NCI-H345 treated with DMSO at 0.1 percent for 48 hours (cell line): ENCODE data around the gene TTLL13.
"Not testable (repeated sequence)": the region's sequence is repeated elsewhere in the genome, so short reads cannot be mapped to it uniquely, and the experiment has no call there.

Experiments used
- DNase-seq: peaks from one replicate; lab custom pipeline; 2025; ENCODE audit not compliant: unreplicated experiment; lab: John Stamatoyannopoulos, UW

The TTLL13 gene

DNA sequence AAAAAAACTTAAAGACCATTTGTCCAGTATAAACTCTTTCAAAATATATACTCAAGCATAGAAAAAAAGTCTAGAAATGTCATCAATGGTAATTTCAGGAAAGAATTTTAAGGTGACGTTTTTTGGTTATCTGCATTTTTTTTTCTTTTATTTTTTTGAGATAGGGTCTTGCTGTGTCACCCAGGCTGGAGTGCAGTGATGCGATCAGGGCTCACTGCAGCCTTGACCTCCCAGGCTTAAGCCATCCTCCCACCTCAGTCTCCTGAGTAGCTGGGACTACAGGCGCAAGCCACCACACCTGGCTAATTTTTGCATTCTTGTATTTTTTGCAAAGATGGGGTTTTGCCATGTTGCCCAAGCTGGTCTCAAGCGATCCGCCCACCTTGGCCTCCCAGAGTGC is 31.4 kb downstream of the TTLL13 start:
- not testable (repeated sequence) for DNase-seq

DNA sequence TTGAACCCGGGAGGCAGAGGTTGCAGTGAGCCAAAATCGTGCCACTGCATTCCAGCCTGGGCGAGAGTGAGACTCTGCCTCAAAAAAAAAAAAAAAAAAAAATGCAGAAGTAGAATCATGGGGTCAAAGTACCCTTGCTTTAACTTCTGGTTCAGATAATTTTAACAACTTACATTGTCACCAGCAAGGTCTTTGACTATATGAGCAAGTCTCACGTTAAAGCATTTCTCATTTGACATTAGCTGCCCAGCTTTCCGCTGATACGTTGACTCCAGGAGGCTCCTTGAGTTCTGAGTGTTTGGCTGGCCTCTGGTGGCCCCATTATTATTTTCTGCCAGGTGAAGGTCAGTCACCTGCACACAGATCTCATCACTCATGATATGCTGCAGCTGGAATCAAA is 32.3 kb downstream of the TTLL13 start:
- DNase-seq = not testable (repeated sequence)

DNA sequence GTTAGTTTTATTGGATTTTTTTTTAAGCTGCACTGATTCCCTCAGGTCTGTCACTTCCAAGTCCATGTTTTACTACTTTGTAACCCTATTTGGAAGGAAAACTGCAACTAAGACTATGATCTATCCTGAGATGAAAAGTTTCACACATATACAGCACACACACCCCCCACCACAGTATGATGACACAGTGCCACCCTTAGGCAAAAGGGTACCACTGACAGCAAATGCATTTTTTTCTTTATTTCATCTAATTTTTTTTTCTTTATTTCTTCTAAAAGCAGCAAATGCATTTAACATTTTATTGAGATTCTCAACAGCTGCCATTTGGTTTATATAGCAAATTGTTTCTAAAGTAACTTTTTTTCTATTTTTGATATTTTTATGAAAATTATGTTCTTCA is 37.3 kb downstream of the TTLL13 start:
- DNase-seq = no peak

- no peak for DNase-seq
These were observed 37.7 kb downstream of the TTLL13 start for GRCh38 chr15:90287101-90287500.

DNA sequence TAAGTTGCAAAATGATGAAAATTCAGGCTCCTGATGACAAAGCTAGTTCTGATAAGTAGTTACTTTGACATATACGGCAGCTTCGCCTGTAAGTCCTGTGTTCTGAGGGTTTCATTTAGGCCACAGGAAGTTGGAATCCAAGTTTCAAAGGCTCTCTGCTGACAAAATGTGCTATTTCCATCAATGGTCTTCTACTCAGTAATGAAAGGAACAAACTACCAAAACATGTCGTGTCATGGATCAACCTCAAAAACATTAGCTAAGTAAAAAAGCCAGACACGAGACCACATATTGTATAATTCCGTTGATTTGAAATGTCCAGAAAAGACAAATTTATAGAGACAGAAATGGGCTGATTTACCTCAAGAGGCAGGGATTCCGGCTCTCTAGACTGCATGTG is 38.6 kb downstream of the TTLL13 start:
- no peak for DNase-seq

- no peak for DNase-seq
These were observed 42.5 kb downstream of the TTLL13 start for GRCh38 chr15:90291679-90292356.

DNA sequence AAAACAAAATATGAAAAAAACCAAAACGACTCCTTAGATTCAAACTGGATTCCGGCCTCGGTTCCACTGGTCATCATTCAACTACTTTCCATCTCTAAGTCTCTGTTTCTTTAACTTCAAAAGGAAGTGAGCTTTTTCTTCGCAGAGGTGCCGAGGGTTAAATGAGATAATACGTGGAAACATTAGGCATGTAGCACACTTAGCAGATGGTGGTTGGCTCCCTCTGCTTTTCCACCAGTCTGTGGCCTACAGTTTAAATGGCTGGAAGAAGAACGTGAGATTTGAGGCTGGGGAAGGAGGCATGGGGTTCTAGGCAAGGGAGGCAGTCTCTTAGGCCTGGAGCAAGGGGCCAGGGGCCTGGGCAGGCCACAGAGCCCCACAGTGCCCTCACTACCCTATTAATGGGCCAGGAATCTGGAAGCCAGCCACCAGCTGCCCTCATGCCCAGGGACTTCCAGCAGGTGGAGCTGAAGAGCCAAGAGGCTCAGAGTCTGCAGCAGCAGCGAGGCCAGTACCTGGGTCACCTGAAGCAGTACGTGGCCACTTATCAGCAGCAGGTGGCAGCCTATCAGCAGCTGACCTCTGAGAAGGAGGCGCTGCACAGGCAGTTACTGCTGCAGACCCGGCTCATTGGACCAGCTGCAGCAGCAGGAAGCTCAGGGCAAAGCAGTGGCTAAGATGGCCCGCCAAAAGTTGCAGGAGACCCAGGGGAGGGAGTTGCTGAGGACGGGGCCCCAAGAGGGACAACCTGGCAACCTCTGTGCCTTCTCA is 43.9 kb downstream of the TTLL13 start:
- peak; percentile 60 for DNase-seq

GRCh38 chr15:90294159-90294558 is 44.8 kb downstream of the TTLL13 start:
- DNase-seq = no peak

DNA sequence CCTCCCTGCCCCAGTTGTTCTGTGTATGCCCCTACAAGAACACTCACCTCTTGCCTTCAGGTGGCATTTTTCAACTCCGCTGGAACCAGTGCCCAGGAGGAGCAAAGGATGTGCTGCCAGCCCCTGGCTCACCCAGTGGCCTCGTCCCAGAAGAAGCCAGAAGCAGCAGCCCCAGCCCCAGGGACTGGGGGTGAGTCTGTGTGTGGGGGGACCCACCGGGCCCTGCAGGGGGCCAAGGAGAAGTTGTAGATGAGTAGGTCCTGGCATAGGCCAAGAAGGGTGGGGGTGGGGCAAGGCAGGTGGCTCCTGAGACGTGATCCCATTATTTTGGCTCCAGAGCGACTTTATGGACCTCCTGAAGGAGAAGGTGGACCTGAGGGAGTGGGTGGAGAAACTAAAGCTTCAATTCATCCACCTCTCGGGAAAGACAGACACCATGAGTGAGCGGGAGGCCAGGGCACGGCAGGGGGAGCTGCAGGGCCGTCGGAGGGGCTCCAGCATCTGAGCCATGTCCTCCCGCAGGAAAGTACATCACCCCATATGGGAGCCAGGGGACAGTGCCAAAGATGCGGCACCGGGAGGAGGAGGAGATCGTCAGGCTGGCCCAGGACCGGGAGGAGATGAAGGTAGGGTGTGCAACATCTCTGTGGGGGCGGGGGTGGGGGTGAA is 45.4 kb downstream of the TTLL13 start:
- DNase-seq = no peak

GRCh38 chr15:90295270-90295648 is 45.9 kb downstream of the TTLL13 start:
- no peak for DNase-seq

DNA sequence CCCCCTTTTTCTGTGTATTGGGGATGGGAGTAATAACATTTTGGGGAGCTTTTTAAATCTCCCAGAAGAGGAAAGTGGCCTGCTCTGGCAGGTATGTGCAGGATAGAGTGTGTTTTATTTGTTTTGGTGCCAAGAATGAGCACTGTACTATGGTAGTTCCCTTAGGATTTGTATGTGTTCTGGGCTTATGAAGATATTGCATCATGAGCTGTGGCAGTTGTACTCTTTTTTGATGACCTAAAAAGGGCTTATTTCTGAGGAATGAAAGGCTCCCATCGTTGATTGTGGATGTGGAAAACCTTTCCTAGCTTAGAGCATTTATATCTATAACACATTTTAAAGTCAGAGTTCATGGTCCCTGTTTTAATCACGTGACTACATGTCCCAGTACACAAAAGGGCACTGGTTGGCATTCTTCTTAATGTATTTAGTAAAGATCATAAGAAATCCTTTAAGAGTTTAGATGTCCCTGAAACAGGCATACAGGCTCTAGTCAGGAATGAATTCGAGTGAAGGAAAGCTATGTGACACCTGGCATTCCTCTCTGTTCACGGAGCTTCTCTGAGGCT is 47.0 kb downstream of the TTLL13 start:
- not testable (repeated sequence) for DNase-seq

DNA sequence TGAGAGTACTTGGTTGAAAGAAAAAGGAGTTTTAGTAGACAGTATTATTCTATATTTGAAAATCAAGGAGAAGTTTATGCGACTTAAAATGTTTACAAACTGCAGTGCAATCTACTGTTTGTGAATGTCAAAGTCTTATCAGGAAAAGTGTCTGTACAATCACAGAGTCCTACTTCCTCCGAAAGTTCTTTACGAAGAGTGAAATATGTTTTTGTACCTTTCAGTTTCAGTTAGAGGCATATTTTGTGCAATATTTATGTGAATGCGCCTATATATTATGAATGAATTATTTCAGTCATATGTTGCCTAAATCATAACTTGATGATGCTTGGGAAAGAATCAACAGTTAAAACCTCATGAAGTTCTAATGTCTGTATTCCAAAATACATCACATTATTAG is 47.7 kb downstream of the TTLL13 start:
- DNase-seq = no peak

GRCh38 chr15:90300541-90300940 is 51.2 kb downstream of the TTLL13 start:
- no peak for DNase-seq

DNA sequence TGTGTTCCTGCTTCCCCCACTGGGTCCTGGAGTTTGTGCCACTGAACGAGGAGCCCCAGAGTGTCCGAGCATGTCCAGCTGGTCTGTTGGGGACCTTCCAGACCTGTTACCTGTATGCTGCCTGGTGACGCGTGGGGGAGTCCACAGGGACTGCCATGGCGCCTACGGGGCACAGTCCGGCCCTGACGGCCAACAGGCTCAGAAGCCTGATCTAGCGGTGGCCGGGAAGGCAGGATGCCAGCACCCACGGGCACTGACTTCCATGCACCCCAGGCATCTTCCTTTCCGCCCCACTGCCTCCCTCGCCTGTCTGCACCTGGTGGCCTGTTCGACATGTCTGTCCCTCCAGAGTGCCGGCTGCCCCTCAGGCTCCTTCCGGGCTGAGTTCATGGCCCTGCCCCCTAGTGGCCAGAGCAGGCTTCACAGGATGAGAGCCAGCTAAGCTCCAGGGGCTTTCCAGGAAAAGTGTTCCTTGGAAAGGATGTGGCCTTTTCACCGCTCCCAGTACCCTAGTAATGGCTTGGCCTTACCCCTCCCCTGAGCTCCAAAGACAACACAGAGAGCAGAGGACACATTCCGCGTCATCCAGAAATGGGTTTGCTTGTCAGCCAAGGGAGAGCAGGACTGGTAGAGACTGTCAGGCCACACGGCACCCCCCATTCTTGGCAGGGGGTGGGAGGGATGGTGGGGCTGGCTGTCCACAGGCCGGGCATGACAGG is 51.8 kb downstream of the TTLL13 start:
- no peak for DNase-seq

GRCh38 chr15:90301707-90302300 is 52.4 kb downstream of the TTLL13 start:
- no peak for DNase-seq

GRCh38 chr15:90305355-90305754 is 56.0 kb downstream of the TTLL13 start:
- not testable (repeated sequence) for DNase-seq

DNA sequence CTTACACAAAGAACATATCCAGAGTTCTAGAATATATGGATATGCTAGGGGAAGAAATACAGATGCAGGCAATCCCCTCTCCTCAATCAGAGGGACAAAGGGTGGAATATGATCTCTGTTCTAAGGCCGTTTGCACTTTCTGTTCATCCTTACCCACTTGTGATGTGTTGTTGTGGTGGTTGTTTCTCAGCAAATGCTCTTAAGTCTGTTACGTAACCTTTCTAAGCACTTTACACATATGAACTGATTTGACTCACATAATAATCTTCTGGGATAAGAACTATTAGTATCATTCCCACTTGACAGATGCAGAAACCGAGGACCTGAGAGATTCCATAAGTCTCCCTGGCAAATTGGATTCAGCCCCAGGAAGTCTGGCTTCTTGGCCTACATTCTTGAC is 56.6 kb downstream of the TTLL13 start:
- DNase-seq = no peak

DNA sequence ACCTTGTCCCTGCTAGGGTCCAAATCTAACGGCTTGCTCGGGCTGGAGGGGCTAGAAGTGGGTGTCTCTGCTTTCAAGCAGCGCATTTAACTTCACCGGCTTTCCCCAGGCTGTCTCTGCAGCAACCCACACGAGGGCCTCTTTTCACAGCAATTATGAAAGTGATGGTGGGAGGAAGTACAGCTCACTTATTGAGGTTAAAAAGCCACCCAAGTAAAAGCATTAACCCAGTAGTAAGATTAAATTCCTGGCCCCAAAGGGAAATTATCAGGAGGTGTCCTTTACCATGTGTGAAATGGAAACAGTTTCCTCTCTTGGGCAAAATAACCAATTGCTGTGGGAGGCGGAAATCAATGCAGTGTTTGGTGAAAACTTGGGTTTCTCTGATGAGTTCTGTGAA is 57.2 kb downstream of the TTLL13 start:
- DNase-seq = no peak

DNA sequence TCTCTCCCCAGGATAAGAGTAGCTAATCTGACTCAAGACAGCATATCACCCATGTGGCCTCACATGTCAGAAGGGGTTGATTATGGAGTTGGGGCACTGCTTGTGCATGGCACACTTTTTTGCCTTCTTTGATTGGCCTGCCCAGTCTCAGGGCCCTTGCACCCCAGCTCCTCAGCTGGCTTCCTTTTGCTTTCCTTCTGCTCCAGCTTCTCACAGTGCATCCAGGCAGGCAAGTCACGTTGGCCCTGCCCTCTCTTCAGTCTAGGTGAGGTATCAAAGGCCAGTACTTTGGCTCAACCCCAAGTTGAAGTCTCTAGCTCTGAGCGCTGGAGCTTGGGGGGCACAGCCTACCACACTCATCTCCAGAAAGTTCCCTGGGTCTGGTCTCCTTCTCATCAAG is 58.3 kb downstream of the TTLL13 start:
- DNase-seq = no peak

GRCh38 chr15:90309020-90309419 is 59.7 kb downstream of the TTLL13 start:
- no peak for DNase-seq
